SK-N-MC (cell line): ENCODE measurements around the gene ERFE.

Experiments used
- EZH2 ChIP-seq: fragments of 200-600 bp; sonication (generic); IDR thresholded peaks from one replicate; pipeline ENCODE4 v1.6.1; 2017; ENCODE audit warnings: antibody characterized with exemption
- POLR2AphosphoS5 ChIP-seq: IDR thresholded peaks from 2 replicates; pipeline ENCODE4 v1.6.1; 2012; ENCODE audit warnings: mild to moderate bottlenecking, low read depth, low read length, borderline replicate concordance

DNA sequence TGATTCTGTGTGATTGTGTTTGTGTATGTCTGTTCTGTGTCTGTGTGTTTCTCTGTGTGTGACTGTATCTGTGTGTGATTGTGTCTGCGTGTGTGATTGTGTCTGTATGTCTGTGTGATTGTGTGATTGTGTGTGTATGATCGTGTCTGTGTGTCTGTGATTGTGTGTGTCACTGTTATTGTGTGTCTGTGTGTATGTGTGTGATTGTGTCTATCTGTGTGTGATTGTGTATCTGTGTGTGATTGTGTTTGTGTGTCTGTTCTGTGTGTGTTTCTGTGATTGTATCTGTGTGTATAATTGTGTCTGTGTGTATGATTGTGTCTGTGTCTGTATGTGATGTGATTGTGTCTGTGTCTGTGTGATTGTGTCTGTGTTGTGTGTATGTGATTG, 32.0 kb upstream of the ERFE start:
- TF ChIP-seq POLR2AphosphoS5 (no peak), EZH2 (no peak)
